ENCODE results near the gene EFHC1. TPM values are rescaled to one million over a fixed set of nuclear protein-coding genes. Genes with fewer than 3 reads are reported as not detected.

The EFHC1 gene
- total RNA-seq, 1 donor from 2014 or later = 43.7 TPM

GRCh38 chr6:52545406-52546119 lies 125.4 kb downstream of the EFHC1 start:
- peaks cover 63% of the 10 kb centered on the region for H3K4me1 Mint-ChIP-seq
- no peak for DNase-seq (ENCODE audit: low read depth, low spot score)
- peak overlapping the region; percentile 69 for H3K27ac Mint-ChIP-seq (ENCODE audit: unreplicated experiment)
- H3K27me3 Mint-ChIP-seq (ENCODE audit: low read depth) = no peaks in the 10 kb centered on the region
- no peak overlapping the region for H3K4me3 Mint-ChIP-seq
- TF ChIP-seq CTCF (conservative IDR thresholded peaks at IDR 0.05) = no peak
- no peaks in the 10 kb centered on the region for H3K36me3 Mint-ChIP-seq (ENCODE audit: low read depth)
- H3K9me3 Mint-ChIP-seq = no peaks in the 10 kb centered on the region

DNA sequence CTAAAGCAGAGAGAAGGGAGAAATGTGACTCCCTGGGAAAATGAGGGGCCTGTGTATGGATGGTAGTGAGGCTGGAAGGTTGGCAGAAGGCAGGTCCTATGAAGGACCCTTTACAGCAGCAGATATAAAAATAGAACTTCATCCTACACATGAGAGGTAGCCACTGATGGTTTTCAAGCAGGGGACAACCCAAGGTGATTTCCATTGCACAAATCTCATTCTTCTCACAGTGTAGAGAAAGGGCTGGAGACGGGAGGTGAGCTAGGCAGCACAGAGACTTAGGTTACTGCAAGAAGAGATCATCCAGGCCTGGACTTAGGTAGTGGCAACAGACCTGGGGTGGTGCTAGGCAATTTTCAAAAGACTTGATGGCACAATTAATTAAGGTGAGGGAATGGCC lies 126.0 kb downstream of the EFHC1 start:
- no peak for DNase-seq (ENCODE audit: low read depth, low spot score)
- Mint-ChIP-seq H3K4me3 (no peak overlapping the region), H3K9me3 (no peaks in the 10 kb centered on the region), H3K27ac (ENCODE audit: unreplicated experiment) (no peak overlapping the region), H3K4me1 (peaks cover 62% of the 10 kb centered on the region), H3K27me3 (ENCODE audit: low read depth) (no peaks in the 10 kb centered on the region), H3K36me3 (ENCODE audit: low read depth) (no peaks in the 10 kb centered on the region)
- no peak for TF ChIP-seq CTCF (conservative IDR thresholded peaks at IDR 0.05)

- no peaks in the 10 kb centered on the region for H3K27me3 Mint-ChIP-seq (ENCODE audit: low read depth)
- DNase-seq (ENCODE audit: low read depth, low spot score) = no peak
- no peak overlapping the region for H3K4me3 Mint-ChIP-seq
- no peak for TF ChIP-seq CTCF (conservative IDR thresholded peaks at IDR 0.05)
- no peaks in the 10 kb centered on the region for H3K36me3 Mint-ChIP-seq (ENCODE audit: low read depth)
- no peaks in the 10 kb centered on the region for H3K9me3 Mint-ChIP-seq
- no peak overlapping the region for H3K27ac Mint-ChIP-seq (ENCODE audit: unreplicated experiment)
- H3K4me1 Mint-ChIP-seq = peaks cover 67% of the 10 kb centered on the region
Observed at GRCh38 chr6:52546678-52547077, 126.5 kb downstream of the EFHC1 start.

DNA sequence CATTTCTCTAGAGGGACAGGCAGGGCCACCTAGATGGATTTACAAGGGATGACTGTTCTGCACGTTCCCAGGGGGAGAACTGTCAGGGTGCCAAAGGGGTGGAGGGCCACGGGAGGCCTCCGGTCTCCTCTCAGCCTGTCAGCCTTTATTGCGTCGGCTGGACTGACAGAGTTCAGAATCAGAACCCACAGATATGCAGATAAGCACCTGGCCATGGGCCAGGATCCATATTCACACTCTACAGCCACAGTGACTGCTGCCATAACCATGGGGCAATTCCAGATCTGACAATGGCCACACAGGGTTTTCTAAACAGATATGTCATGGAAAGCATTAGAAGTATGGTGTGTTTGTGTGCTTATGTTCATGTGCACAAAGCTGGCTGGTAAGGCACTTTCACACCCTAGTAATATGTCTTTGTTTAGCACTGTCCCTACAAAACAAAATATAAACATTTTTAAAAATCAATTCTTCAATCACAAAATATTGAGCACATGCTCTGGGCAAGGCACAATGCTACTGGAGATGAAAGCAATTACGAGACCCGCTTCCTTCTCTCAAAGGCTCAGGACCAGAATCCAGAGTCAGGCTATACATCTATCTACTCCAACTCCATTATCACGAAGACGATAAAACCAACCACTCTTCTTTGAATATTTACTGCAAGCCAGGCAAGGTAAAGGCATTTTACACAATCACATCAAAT lies 127.7 kb downstream of the EFHC1 start:
- no peaks in the 10 kb centered on the region for H3K9me3 Mint-ChIP-seq
- H3K27ac Mint-ChIP-seq (ENCODE audit: unreplicated experiment) = peak overlapping the region; percentile 65
- H3K4me1 Mint-ChIP-seq = peaks cover 71% of the 10 kb centered on the region
- no peak overlapping the region for H3K4me3 Mint-ChIP-seq
- DNase-seq (ENCODE audit: low read depth, low spot score) = no peak
- no peak for TF ChIP-seq CTCF (conservative IDR thresholded peaks at IDR 0.05)
- H3K27me3 Mint-ChIP-seq (ENCODE audit: low read depth) = no peaks in the 10 kb centered on the region
- no peaks in the 10 kb centered on the region for H3K36me3 Mint-ChIP-seq (ENCODE audit: low read depth)

DNA sequence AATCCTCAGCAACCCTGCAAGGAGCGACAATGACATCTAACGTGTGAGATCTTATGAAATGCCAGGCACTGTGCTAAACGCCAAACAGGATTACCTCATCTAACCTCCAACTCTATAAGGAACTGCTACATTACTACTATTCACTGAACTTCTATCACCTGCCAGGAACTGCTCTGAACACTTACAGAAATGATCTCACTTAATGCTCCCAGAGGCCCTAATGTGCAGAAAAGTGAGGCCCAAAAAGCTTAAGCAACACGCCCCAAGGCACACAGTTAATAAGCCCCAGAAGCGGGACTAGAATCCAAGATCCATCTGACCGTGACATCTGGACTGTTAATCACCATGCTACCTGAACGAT lies 128.2 kb downstream of the EFHC1 start:
- no peak overlapping the region for H3K4me3 Mint-ChIP-seq
- H3K27ac Mint-ChIP-seq (ENCODE audit: unreplicated experiment) = no peak overlapping the region
- H3K27me3 Mint-ChIP-seq (ENCODE audit: low read depth) = no peaks in the 10 kb centered on the region
- no peaks in the 10 kb centered on the region for H3K9me3 Mint-ChIP-seq
- H3K36me3 Mint-ChIP-seq (ENCODE audit: low read depth) = no peaks in the 10 kb centered on the region
- peaks cover 76% of the 10 kb centered on the region for H3K4me1 Mint-ChIP-seq
- TF ChIP-seq CTCF (conservative IDR thresholded peaks at IDR 0.05) = no peak
- DNase-seq (ENCODE audit: low read depth, low spot score) = no peak
